MM.1S (cell line): ENCODE results near the gene EPHA7.

Experiments
- DNase-seq: peaks from one replicate; pipeline ENCODE4 v3.0.0-alpha.2; 2015
- H2AFZ ChIP-seq: fragments of 300-600 bp; sonication (generic); 2 replicates; pipeline ENCODE4 v1.6.0; 2016; ENCODE audit warnings: antibody characterized with exemption, low read length
- H3F3A ChIP-seq: fragments of 300-600 bp; sonication (generic); 2 replicates; pipeline ENCODE4 v1.6.1; 2016; ENCODE audit warnings: mild to moderate bottlenecking, antibody characterized with exemption, low read length, moderate library complexity, mixed read lengths; ENCODE audit not compliant: insufficient read depth
- H3K27ac ChIP-seq: fragments of 300-600 bp; sonication (generic); 2 replicates; pipeline ENCODE4 v1.5.1; 2016; ENCODE audit warnings: mild to moderate bottlenecking, low read length
- H3K27me3 ChIP-seq: fragments of 300-600 bp; sonication (generic); replicated peaks from 2 replicates; pipeline ENCODE4 v1.6.0; 2016; ENCODE audit warnings: low read length; ENCODE audit not compliant: insufficient read depth
- H3K36me3 ChIP-seq: fragments of 300-600 bp; sonication (generic); replicated peaks from 2 replicates; pipeline ENCODE4 v1.6.1; 2016; ENCODE audit warnings: mild to moderate bottlenecking, low read length, mixed read lengths; ENCODE audit not compliant: insufficient read depth
- H3K4me1 ChIP-seq: fragments of 300-600 bp; sonication (generic); 2 replicates; pipeline ENCODE4 v1.6.1; 2016; ENCODE audit warnings: low read length, mixed read lengths
- H3K4me2 ChIP-seq: fragments of 300-600 bp; sonication (generic); 2 replicates; pipeline ENCODE4 v1.6.0; 2016; ENCODE audit warnings: low read depth, low read length
- H3K4me3 ChIP-seq: fragments of 300-600 bp; sonication (generic); 2 replicates; pipeline ENCODE4 v1.5.1; 2016; ENCODE audit warnings: low read length, mixed read lengths
- H3K79me2 ChIP-seq: fragments of 300-600 bp; sonication (generic); 2 replicates; pipeline ENCODE4 v1.6.1; 2016; ENCODE audit warnings: mixed run types, low read length, mixed read lengths
- H3K9ac ChIP-seq: fragments of 300-600 bp; sonication (generic); 2 replicates; pipeline ENCODE4 v1.6.1; 2016; ENCODE audit warnings: low read length, mixed read lengths
- H3K9me2 ChIP-seq: fragments of 300-600 bp; sonication (generic); replicated peaks from 2 replicates; pipeline ENCODE4 v1.6.1; 2016; ENCODE audit warnings: mild to moderate bottlenecking, low read length, mixed read lengths; ENCODE audit not compliant: insufficient read depth
- H3K9me3 ChIP-seq: fragments of 300-600 bp; sonication (generic); replicated peaks from 2 replicates; pipeline ENCODE4 v1.6.1; 2016; ENCODE audit warnings: mild to moderate bottlenecking, low read length, mixed read lengths; ENCODE audit not compliant: insufficient read depth
- H4K20me1 ChIP-seq: fragments of 300-600 bp; sonication (generic); 2 replicates; pipeline ENCODE4 v1.6.1; 2016; ENCODE audit warnings: mild to moderate bottlenecking, low read length, moderate library complexity, mixed read lengths; ENCODE audit not compliant: insufficient read depth
- EZH2 ChIP-seq: fragments of 300-600 bp; sonication (generic); optimal IDR thresholded peaks from 2 replicates; pipeline ENCODE3; 2017; ENCODE audit warnings: low read depth, mild to moderate bottlenecking, antibody characterized with exemption, low read length, mixed read lengths
- EZH2phosphoT487 ChIP-seq: fragments of 300-600 bp; sonication (generic); IDR thresholded peaks from 2 replicates; pipeline ENCODE4 v1.6.1; 2018; ENCODE audit warnings: antibody characterized with exemption, low read length
- TF ChIP-seq, protein P1 (sequence below): fragments of 300-600 bp; sonication (generic); IDR thresholded peaks from 2 replicates; pipeline ENCODE4 v1.5.1; 2016; ENCODE audit warnings: antibody characterized with exemption, low read length, mixed read lengths

Gene EPHA7

DNA sequence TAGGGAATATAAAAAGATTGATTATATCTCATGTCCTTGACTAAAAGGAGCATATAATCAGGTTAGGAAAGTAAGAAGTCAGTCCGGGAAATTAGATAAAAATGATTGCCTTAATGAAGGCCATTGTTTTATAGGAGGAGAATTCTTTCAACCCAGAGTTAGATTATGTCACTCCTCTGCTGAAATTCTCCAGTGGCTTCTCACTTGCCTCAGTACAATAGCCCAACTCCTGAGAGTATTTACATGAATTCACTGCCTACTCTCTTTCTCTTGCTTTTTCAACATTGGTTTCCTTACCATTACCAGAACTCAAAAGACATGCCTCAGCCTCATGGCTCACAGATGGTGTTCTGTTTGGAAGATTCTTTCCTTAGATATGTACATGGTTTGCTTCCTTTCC lies 114.9 kb downstream of the EPHA7 start:
- H3K9me3 ChIP-seq, result no peaks in the 10 kb centered on the region
- TF ChIP-seq, protein P1, sequence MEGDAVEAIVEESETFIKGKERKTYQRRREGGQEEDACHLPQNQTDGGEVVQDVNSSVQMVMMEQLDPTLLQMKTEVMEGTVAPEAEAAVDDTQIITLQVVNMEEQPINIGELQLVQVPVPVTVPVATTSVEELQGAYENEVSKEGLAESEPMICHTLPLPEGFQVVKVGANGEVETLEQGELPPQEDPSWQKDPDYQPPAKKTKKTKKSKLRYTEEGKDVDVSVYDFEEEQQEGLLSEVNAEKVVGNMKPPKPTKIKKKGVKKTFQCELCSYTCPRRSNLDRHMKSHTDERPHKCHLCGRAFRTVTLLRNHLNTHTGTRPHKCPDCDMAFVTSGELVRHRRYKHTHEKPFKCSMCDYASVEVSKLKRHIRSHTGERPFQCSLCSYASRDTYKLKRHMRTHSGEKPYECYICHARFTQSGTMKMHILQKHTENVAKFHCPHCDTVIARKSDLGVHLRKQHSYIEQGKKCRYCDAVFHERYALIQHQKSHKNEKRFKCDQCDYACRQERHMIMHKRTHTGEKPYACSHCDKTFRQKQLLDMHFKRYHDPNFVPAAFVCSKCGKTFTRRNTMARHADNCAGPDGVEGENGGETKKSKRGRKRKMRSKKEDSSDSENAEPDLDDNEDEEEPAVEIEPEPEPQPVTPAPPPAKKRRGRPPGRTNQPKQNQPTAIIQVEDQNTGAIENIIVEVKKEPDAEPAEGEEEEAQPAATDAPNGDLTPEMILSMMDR, result no peak
- TF ChIP-seq EZH2phosphoT487 (no peak), EZH2 (no peak)
- H2AFZ ChIP-seq, result no peak overlapping the region
- H3K9ac ChIP-seq, result no peak overlapping the region
- H3K4me2 ChIP-seq, result no peak overlapping the region
- H3K27ac ChIP-seq, result no peak overlapping the region
- no peak overlapping the region for H3K4me3 ChIP-seq
- no peaks in the 10 kb centered on the region for H3K9me2 ChIP-seq
- no peaks in the 10 kb centered on the region for H3K79me2 ChIP-seq
- no peaks in the 10 kb centered on the region for H3F3A ChIP-seq
- no peaks in the 10 kb centered on the region for H3K4me1 ChIP-seq
- no peaks in the 10 kb centered on the region for H4K20me1 ChIP-seq
- DNase-seq, result no peak
- H3K27me3 ChIP-seq, result no peaks in the 10 kb centered on the region
- H3K36me3 ChIP-seq, result no peaks in the 10 kb centered on the region

- Histone ChIP-seq H3K9ac (no peak overlapping the region), H3K4me1 (no peaks in the 10 kb centered on the region), H3K36me3 (no peaks in the 10 kb centered on the region), H2AFZ (no peak overlapping the region), H3K9me3 (no peaks in the 10 kb centered on the region), H3K27ac (no peak overlapping the region), H3K4me2 (no peak overlapping the region), H3F3A (no peaks in the 10 kb centered on the region), H4K20me1 (no peaks in the 10 kb centered on the region), H3K4me3 (no peak overlapping the region), H3K27me3 (no peaks in the 10 kb centered on the region), H3K9me2 (no peaks in the 10 kb centered on the region), H3K79me2 (no peaks in the 10 kb centered on the region)
- TF ChIP-seq, protein P1, result no peak
- TF ChIP-seq EZH2phosphoT487, result no peak
- TF ChIP-seq EZH2, result no peak
- DNase-seq, result no peak
Observed at GRCh38 chr6:93300661-93301060, 118.7 kb downstream of the EPHA7 start.

- no peaks in the 10 kb centered on the region for H3K9me3 ChIP-seq
- no peaks in the 10 kb centered on the region for H3K36me3 ChIP-seq
- H3F3A ChIP-seq, result no peaks in the 10 kb centered on the region
- no peak overlapping the region for H3K9ac ChIP-seq
- no peaks in the 10 kb centered on the region for H4K20me1 ChIP-seq
- H2AFZ ChIP-seq, result no peak overlapping the region
- H3K27me3 ChIP-seq, result no peaks in the 10 kb centered on the region
- H3K79me2 ChIP-seq, result no peaks in the 10 kb centered on the region
- H3K4me1 ChIP-seq, result no peaks in the 10 kb centered on the region
- H3K27ac ChIP-seq, result no peak overlapping the region
- no peak overlapping the region for H3K4me2 ChIP-seq
- TF ChIP-seq EZH2phosphoT487, result no peak
- TF ChIP-seq EZH2, result no peak
- TF ChIP-seq, protein P1, result no peak
- DNase-seq, result no peak
- H3K9me2 ChIP-seq, result no peaks in the 10 kb centered on the region
- no peak overlapping the region for H3K4me3 ChIP-seq
Observed at GRCh38 chr6:93299622-93300021, 119.7 kb downstream of the EPHA7 start.

GRCh38 chr6:93295631-93296030 lies 123.7 kb downstream of the EPHA7 start:
- DNase-seq, result no peak
- no peak for TF ChIP-seq EZH2
- no peak for TF ChIP-seq EZH2phosphoT487
- TF ChIP-seq, protein P1, result no peak

More at GRCh38 chr6:93295631-93296030, 123.7 kb downstream of the EPHA7 start:
- no peaks in the 10 kb centered on the region for H3K9me2 ChIP-seq
- H3K36me3 ChIP-seq, result no peaks in the 10 kb centered on the region
- no peak overlapping the region for H2AFZ ChIP-seq
- H3K9ac ChIP-seq, result no peak overlapping the region
- H3K27ac ChIP-seq, result no peak overlapping the region
- H3K27me3 ChIP-seq, result no peaks in the 10 kb centered on the region
- no peak overlapping the region for H3K4me3 ChIP-seq
- no peaks in the 10 kb centered on the region for H3K79me2 ChIP-seq
- H3K4me1 ChIP-seq, result no peaks in the 10 kb centered on the region
- no peaks in the 10 kb centered on the region for H3K9me3 ChIP-seq
- no peaks in the 10 kb centered on the region for H3F3A ChIP-seq
- no peak overlapping the region for H3K4me2 ChIP-seq
- no peaks in the 10 kb centered on the region for H4K20me1 ChIP-seq
